ENCODE results near the gene WASL. TPM values are rescaled to one million over a fixed set of nuclear protein-coding genes. Genes with fewer than 3 reads are reported as not detected.
A peak's percentile ranks its signal among the peaks of the same experiment; 100 is the strongest.

The WASL gene
- total RNA-seq, 1 donor from 2014 or later, result 30.4 TPM

DNA sequence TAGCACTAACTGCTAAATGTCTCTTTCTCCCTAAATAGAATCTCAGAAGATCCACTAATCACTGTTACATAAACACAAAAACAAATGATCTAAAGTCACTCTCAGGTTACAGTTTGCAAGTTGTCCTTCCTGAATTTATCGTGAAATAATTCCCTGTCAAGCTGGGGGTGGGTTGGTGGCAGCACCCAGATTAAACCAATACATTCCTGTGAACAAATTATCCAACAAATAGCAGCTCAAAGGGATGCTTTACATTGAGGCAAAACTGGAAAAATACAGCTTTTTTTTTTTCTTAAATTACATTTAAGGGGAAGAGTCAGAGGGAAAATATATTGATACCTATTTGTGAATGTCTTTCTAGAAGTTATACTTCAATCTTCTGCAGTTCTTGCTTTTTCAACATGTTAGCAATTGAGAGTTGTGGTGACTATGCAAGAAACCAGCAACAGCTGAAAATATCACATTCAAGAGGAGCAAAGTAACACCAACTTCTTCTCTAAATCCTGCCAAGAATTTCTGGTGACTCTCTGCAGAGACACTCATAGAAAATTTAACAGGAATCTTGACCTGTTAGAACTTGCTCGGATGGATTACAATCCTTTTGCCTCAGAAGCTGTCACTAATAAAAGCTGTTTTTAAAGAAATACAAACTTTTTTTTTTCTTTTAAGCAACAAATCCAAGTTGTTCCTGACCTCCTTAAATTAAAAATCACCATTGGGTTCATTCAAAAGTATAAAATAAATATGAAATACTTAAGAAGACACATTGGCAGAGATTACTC lies 74.2 kb downstream of the WASL start:
- H3K4me3 Mint-ChIP-seq, result no peak overlapping the region
- H3K27me3 Mint-ChIP-seq (ENCODE audit: low read depth), result no peaks in the 10 kb centered on the region
- H3K4me1 Mint-ChIP-seq, result no peaks in the 10 kb centered on the region
- no peak overlapping the region for H3K27ac Mint-ChIP-seq (ENCODE audit: unreplicated experiment)
- H3K36me3 Mint-ChIP-seq (ENCODE audit: low read depth), result peaks cover 5% of the 10 kb centered on the region
- H3K9me3 Mint-ChIP-seq, result no peaks in the 10 kb centered on the region
- no peak for TF ChIP-seq CTCF (conservative IDR thresholded peaks at IDR 0.05)
- no peak for DNase-seq (ENCODE audit: low read depth, low spot score)

GRCh38 chr7:123673752-123674398 lies 74.9 kb downstream of the WASL start:
- no peak for DNase-seq (ENCODE audit: low read depth, low spot score)
- Mint-ChIP-seq H3K36me3 (ENCODE audit: low read depth) (no peaks in the 10 kb centered on the region), H3K27me3 (ENCODE audit: low read depth) (no peaks in the 10 kb centered on the region), H3K9me3 (peaks cover 4% of the 10 kb centered on the region), H3K4me3 (no peak overlapping the region), H3K27ac (ENCODE audit: unreplicated experiment) (no peak overlapping the region), H3K4me1 (no peaks in the 10 kb centered on the region)
- TF ChIP-seq CTCF (conservative IDR thresholded peaks at IDR 0.05), result no peak

GRCh38 chr7:123673137-123673732 lies 75.6 kb downstream of the WASL start:
- no peak for TF ChIP-seq CTCF (conservative IDR thresholded peaks at IDR 0.05)
- H3K27ac Mint-ChIP-seq (ENCODE audit: unreplicated experiment), result no peak overlapping the region

DNA sequence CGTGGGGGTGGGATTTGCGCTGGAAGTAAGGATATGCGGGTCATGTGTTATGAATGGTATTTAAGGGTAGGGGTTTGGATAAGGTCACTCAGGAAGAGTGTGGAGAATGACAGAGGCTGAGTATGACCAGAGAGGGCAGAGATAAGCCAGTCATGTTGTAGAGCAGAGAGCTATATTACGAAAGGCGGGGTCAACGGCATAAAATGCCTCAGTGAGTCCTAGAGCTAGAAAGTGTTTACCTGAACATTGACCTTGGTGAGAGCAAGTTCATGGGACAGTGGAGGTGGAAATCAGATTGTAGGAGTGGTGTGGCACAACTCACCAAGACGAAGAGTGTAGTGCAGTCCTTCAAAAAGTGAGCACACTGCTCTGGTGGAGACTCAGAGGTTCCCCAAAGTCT lies 79.3 kb downstream of the WASL start:
- no peaks in the 10 kb centered on the region for H3K36me3 Mint-ChIP-seq (ENCODE audit: low read depth)
- H3K27me3 Mint-ChIP-seq (ENCODE audit: low read depth), result no peaks in the 10 kb centered on the region
- H3K9me3 Mint-ChIP-seq, result peaks cover 5% of the 10 kb centered on the region
- no peak for DNase-seq (ENCODE audit: low read depth, low spot score)
- peak overlapping the region; percentile 37 for H3K4me3 Mint-ChIP-seq
- H3K4me1 Mint-ChIP-seq, result no peaks in the 10 kb centered on the region
- H3K27ac Mint-ChIP-seq (ENCODE audit: unreplicated experiment), result no peak overlapping the region
- no peak for TF ChIP-seq CTCF (conservative IDR thresholded peaks at IDR 0.05)

More at GRCh38 chr7:123673137-123673732, 75.6 kb downstream of the WASL start:
- no peak for DNase-seq (ENCODE audit: low read depth, low spot score)
- no peaks in the 10 kb centered on the region for H3K4me1 Mint-ChIP-seq
- peaks cover 5% of the 10 kb centered on the region for H3K9me3 Mint-ChIP-seq
- no peak overlapping the region for H3K4me3 Mint-ChIP-seq
- H3K27me3 Mint-ChIP-seq (ENCODE audit: low read depth), result no peaks in the 10 kb centered on the region
- H3K36me3 Mint-ChIP-seq (ENCODE audit: low read depth), result no peaks in the 10 kb centered on the region

DNA sequence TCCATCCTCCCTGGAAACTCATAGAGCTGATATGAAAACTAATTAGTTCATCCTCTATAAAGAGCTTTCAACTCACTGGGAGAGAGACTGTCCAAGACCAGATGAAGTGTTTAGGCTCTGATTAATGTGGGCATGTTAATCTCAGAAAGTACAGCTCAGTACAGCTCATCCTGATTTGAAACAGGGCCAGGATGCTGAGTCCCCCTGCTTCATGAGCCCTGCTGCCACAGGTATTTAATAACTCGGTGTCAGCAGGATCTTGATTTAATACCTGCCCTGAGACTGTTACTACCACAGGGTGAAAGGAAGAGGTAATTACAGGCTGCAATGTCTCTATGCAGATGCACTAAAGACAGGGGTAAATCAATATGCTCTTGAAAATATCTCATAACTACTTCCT lies 82.3 kb downstream of the WASL start:
- DNase-seq (ENCODE audit: low read depth, low spot score), result no peak
- H3K4me1 Mint-ChIP-seq, result peaks cover 14% of the 10 kb centered on the region
- H3K27me3 Mint-ChIP-seq (ENCODE audit: low read depth), result no peaks in the 10 kb centered on the region
- H3K27ac Mint-ChIP-seq (ENCODE audit: unreplicated experiment), result no peak overlapping the region
- no peak overlapping the region for H3K4me3 Mint-ChIP-seq
- TF ChIP-seq CTCF (conservative IDR thresholded peaks at IDR 0.05), result no peak
- peaks cover 5% of the 10 kb centered on the region for H3K9me3 Mint-ChIP-seq
- no peaks in the 10 kb centered on the region for H3K36me3 Mint-ChIP-seq (ENCODE audit: low read depth)
